Measurements from ENCODE around the gene FAM120AOS. TPM values are rescaled to one million over a fixed set of nuclear protein-coding genes. Genes with fewer than 3 reads are reported as not detected.

FAM120AOS gene
- total and polyA plus RNA-seq, 2 of the 8 experiments (the other 6 are each of a cell fraction or from before 2014, with no cell fraction given): 29.6 to 37.6 TPM

DNA sequence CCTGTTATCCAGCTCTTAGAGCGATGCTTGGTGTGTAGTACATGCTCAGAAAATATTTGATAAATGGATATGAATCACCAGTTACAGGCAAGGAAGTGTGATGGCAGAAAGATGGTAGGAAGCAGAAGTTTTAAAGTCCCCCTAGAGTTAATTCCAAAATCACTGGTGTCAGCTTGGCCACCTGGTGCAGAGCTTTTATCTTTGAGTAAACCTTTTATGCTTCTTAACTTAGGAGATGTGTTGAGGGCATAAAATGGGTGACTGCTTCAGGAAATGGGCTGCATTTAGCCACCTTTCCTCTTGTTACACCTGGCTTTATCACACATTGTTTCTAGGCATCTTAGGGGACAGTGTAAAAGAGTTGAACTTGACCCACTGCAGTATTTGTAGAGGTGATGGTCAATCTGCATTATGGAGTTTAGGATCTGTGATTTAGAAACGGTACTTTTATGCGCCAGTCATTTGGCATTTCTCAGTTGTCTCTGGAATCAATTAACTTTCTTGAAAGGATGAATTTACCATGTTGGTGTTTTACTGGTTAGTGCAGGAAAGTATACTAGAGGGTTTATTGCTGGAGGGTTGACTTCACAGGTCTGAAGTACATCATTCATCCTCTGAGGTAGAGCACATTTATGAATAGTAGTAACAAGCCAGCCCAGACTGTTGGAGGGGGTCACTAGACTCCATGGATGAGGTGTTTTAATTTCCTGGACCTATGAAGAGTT, 7.5 kb upstream of the FAM120AOS start:
- no peak overlapping the region for H3K23ac ChIP-seq (ENCODE audit: insufficient read length)
- no peak overlapping the region for H3K4me2 ChIP-seq (ENCODE audit: insufficient read depth in 1 of 2, low read depth in 2 of 2, low read length in 2 of 2)
- H4K91ac ChIP-seq (replicated peaks; ENCODE audit: insufficient read length, low read length): no peak overlapping the region
- FAIRE-seq: no peak
- DNase-seq (ENCODE audit: low read depth in 1 of 2, low spot score in 2 of 2): no peak
- no peak overlapping the region for H4K5ac ChIP-seq (ENCODE audit: insufficient read length, low read depth, low read length)
- no peaks in the 10 kb centered on the region for H3K23me2 ChIP-seq (ENCODE audit: low read depth, low read length)
- H4K8ac ChIP-seq (ENCODE audit: extremely low read depth, insufficient read depth, low read length): no peak overlapping the region
- H3K18ac ChIP-seq (ENCODE audit: extremely low read depth, low read length): no peak overlapping the region
- TF ChIP-seq POLR2AphosphoS5 (IDR thresholded peaks at IDR 0.05; ENCODE audit: low read depth, low read length) (no peak), NRF1 (IDR thresholded peaks at IDR 0.05; ENCODE audit: low read depth, low read length) (no peak), FOSL1 (IDR thresholded peaks at IDR 0.05; ENCODE audit: insufficient read depth, low read depth, low read length) (no peak), SIX5 (IDR thresholded peaks at IDR 0.05; ENCODE audit: low read depth, low read length) (no peak), BACH1 (IDR thresholded peaks at IDR 0.05; ENCODE audit: low read length) (no peak)
- TF ChIP-seq, protein P1, sequence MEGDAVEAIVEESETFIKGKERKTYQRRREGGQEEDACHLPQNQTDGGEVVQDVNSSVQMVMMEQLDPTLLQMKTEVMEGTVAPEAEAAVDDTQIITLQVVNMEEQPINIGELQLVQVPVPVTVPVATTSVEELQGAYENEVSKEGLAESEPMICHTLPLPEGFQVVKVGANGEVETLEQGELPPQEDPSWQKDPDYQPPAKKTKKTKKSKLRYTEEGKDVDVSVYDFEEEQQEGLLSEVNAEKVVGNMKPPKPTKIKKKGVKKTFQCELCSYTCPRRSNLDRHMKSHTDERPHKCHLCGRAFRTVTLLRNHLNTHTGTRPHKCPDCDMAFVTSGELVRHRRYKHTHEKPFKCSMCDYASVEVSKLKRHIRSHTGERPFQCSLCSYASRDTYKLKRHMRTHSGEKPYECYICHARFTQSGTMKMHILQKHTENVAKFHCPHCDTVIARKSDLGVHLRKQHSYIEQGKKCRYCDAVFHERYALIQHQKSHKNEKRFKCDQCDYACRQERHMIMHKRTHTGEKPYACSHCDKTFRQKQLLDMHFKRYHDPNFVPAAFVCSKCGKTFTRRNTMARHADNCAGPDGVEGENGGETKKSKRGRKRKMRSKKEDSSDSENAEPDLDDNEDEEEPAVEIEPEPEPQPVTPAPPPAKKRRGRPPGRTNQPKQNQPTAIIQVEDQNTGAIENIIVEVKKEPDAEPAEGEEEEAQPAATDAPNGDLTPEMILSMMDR (IDR thresholded peaks at IDR 0.05; ENCODE audit: control extremely low read depth in 1 of 3, insufficient read depth in 1 of 3, low read depth in 1 of 3, low read length in 3 of 3): no peak
- H4K20me1 ChIP-seq (replicated peaks in 1 of 2; ENCODE audit: control insufficient read depth in 1 of 2, insufficient read depth in 2 of 2, low read length in 2 of 2): peaks cover 7 to 13% of the 10 kb centered on the region in 2 experiments
- no peak overlapping the region for H3K56ac ChIP-seq (replicated peaks; ENCODE audit: insufficient read length, low read depth, low read length)
- H3K27ac ChIP-seq (ENCODE audit: low read depth, low read length): no peak overlapping the region
- H2BK12ac ChIP-seq (ENCODE audit: low read depth, low read length): no peak overlapping the region
- no peaks in the 10 kb centered on the region for H3K27me3 ChIP-seq (replicated peaks in 1 of 4; ENCODE audit: control insufficient read depth in 3 of 4, extremely low read depth in 1 of 4, insufficient read depth in 3 of 4, low read length in 3 of 4)
- H2AK5ac ChIP-seq (ENCODE audit: low read depth, low read length): no peak overlapping the region
- H2AFZ ChIP-seq (ENCODE audit: low read length): no peak overlapping the region
- H3K4me3 ChIP-seq (ENCODE audit: extremely low read depth in 1 of 4, insufficient read depth in 2 of 4, low read depth in 3 of 4, low read length in 4 of 4): no peak overlapping the region
- no peak overlapping the region for H3K9ac ChIP-seq (replicated peaks in 1 of 4; ENCODE audit: extremely low read depth in 1 of 4, low read depth in 3 of 4, low read length in 3 of 4)
- CTCF ChIA-PET (ENCODE audit: partially characterized antibody): interaction anchor here (1.1 kb wide), 1 partner anchor 20 kb away, joined by 3 read pairs; no protein-coding TSS in a partner anchor
- no peak overlapping the region for H2BK5ac ChIP-seq (ENCODE audit: low read depth, low read length)
- WGBS, 2 experiments (ENCODE audit: extremely low coverage in 1 of 2, insufficient coverage in 1 of 2, insufficient read length in 1 of 2, insufficient replicate concordance in 2 of 2, low coverage in 1 of 2, low lambda C conversion rate in 2 of 2, missing lambda C conversion rate in 1 of 2): 88% methylated on average over 3 of the region's 3 CpGs; no CpG with 5 or more reads in 1 of the 2 experiments
- no peaks in the 10 kb centered on the region for H3K36me3 ChIP-seq (ENCODE audit: control insufficient read depth in 2 of 4, insufficient read depth in 4 of 4, low read length in 3 of 4)
- H3K14ac ChIP-seq (ENCODE audit: insufficient read length): no peak overlapping the region
- H3K4me1 ChIP-seq (replicated peaks in 1 of 4; ENCODE audit: control insufficient read depth in 3 of 4, insufficient read depth in 4 of 4, low read length in 3 of 4): peaks cover 2 to 11% (median 6%) of the 10 kb centered on the region in 4 experiments; a peak in 5 of 7 replicates
- H2BK120ac ChIP-seq (replicated peaks; ENCODE audit: low read depth, low read length): no peak overlapping the region
- H3K79me1 ChIP-seq (ENCODE audit: low read depth, low read length): peaks cover 4% of the 10 kb centered on the region
- H2BK15ac ChIP-seq (ENCODE audit: low read length): no peak overlapping the region
- no peak overlapping the region for H2BK20ac ChIP-seq (ENCODE audit: low read length)
- no peaks in the 10 kb centered on the region for H3K9me3 ChIP-seq (ENCODE audit: insufficient read depth in 2 of 2, low read depth in 1 of 2, low read length in 1 of 2)
- H3K79me2 ChIP-seq (ENCODE audit: control insufficient read depth in 1 of 2, insufficient read depth in 2 of 2, low read length in 2 of 2): peaks cover 20 to 100% of the 10 kb centered on the region in 2 experiments
- POLR2A ChIA-PET (ENCODE audit: partially characterized antibody): no interaction called here
- H3K4ac ChIP-seq (replicated peaks; ENCODE audit: insufficient read length, low read depth, low read length): no peak overlapping the region
